HEK293 (cell line): Measurements from ENCODE around the gene OR5M10.

ENCODE experiments used
- CTCF ChIP-seq: fragments of 450-650 bp; formaldehyde crosslinking; IDR thresholded peaks from 2 replicates; pipeline ENCODE4 v1.5.1; 2016; ENCODE audit warnings: missing biosample characterization, missing genetic modification characterization
- GLIS1 ChIP-seq: fragments of 450-650 bp; formaldehyde crosslinking; IDR thresholded peaks from 2 replicates; pipeline ENCODE4 v1.5.1; 2016; ENCODE audit warnings: missing biosample characterization, missing genetic modification characterization
- INSM2 ChIP-seq: fragments of 450-650 bp; formaldehyde crosslinking; IDR thresholded peaks from 2 replicates; pipeline ENCODE4 v1.5.1; 2016; ENCODE audit warnings: missing biosample characterization, missing genetic modification characterization
- PBX3 ChIP-seq: sonication (generic); formaldehyde crosslinking; IDR thresholded peaks from 2 replicates; pipeline ENCODE4 v1.8.1; 2022; ENCODE audit warnings: mild to moderate bottlenecking, moderate library complexity, missing genetic modification reagents
- REST ChIP-seq: fragments of 450-650 bp; formaldehyde crosslinking; IDR thresholded peaks from 2 replicates; pipeline ENCODE4 v1.5.1; 2016; ENCODE audit warnings: missing biosample characterization, missing genetic modification characterization
- SCRT2 ChIP-seq: fragments of 450-650 bp; formaldehyde crosslinking; IDR thresholded peaks from 2 replicates; pipeline ENCODE4 v1.5.1; 2016; ENCODE audit warnings: missing biosample characterization, missing genetic modification characterization
- SP2 ChIP-seq: fragments of 450-650 bp; formaldehyde crosslinking; IDR thresholded peaks from 2 replicates; pipeline ENCODE4 v1.5.1; 2016; ENCODE audit warnings: missing biosample characterization, missing genetic modification characterization
- ZBTB44 ChIP-seq: fragments of 450-650 bp; IDR thresholded peaks from 2 replicates; pipeline ENCODE4 v1.5.1; 2018; ENCODE audit warnings: missing biosample characterization, mild to moderate bottlenecking, missing genetic modification characterization
- ZBTB8A ChIP-seq: fragments of 450-650 bp; formaldehyde crosslinking; IDR thresholded peaks from 2 replicates; pipeline ENCODE4 v1.5.1; 2016; ENCODE audit warnings: missing biosample characterization, missing genetic modification characterization
- ZNF639 ChIP-seq: fragments of 450-650 bp; formaldehyde crosslinking; IDR thresholded peaks from 2 replicates; pipeline ENCODE4 v1.5.1; 2016; ENCODE audit warnings: missing biosample characterization, missing genetic modification characterization
- ZNF776 ChIP-seq: fragments of 450-650 bp; formaldehyde crosslinking; IDR thresholded peaks from 2 replicates; pipeline ENCODE4 v1.5.0; 2017; ENCODE audit warnings: missing biosample characterization, missing genetic modification characterization, borderline replicate concordance

GRCh38 chr11:56545531-56545930 lies 32.0 kb downstream of the OR5M10 start:
- TF ChIP-seq REST (tag by site-specific recombination) = no peak
- no peak for TF ChIP-seq INSM2
- TF ChIP-seq ZBTB8A (tag by site-specific recombination) = no peak
- TF ChIP-seq CTCF (tag by site-specific recombination) = no peak
- TF ChIP-seq GLIS1 = no peak
- no peak for TF ChIP-seq ZNF776 (tag by site-specific recombination)
- no peak for TF ChIP-seq ZNF639 (tag by site-specific recombination)
- TF ChIP-seq PBX3 (CRISPR knock-in tag) = no peak
- no peak for TF ChIP-seq SP2
- TF ChIP-seq ZBTB44 = no peak
- no peak for TF ChIP-seq SCRT2 (tag by site-specific recombination)
